ENCODE measurements around the gene CORO1A.
A peak's percentile ranks its signal among the peaks of the same experiment; 100 is the strongest.
"Not testable (repeated sequence)": the region's sequence is repeated elsewhere in the genome, so short reads cannot be mapped to it uniquely, and the experiment has no call there.

CORO1A gene

GRCh38 chr16:30183233-30184095 is at the start of gene CORO1A:
TSS of gene CORO1A (plus strand) at chr16:30183602. CDS start at chr16:30185210, 1,608 bp downstream.
- DNase-seq (ENCODE audit: low spot score), result peak; percentile 90

GRCh38 chr16:30136971-30137605 is 46.3 kb upstream of the CORO1A start:
- DNase-seq (ENCODE audit: low spot score), result no peak

- no peak for DNase-seq (ENCODE audit: low spot score)
These were observed 45.5 kb upstream of the CORO1A start for GRCh38 chr16:30137897-30138296.

- no peak for DNase-seq (ENCODE audit: low spot score)
These were observed 43.6 kb upstream of the CORO1A start for GRCh38 chr16:30139583-30140481.

- DNase-seq (ENCODE audit: low spot score), result no peak
These were observed 41.7 kb upstream of the CORO1A start for GRCh38 chr16:30141750-30142149.

GRCh38 chr16:30142672-30143346 is 40.6 kb upstream of the CORO1A start:
- no peak for DNase-seq (ENCODE audit: low spot score)

GRCh38 chr16:30143347-30143702 is 40.1 kb upstream of the CORO1A start:
- no peak for DNase-seq (ENCODE audit: low spot score)

- no peak for DNase-seq (ENCODE audit: low spot score)
These were observed 39.4 kb upstream of the CORO1A start for GRCh38 chr16:30144017-30144416.

- no peak for DNase-seq (ENCODE audit: low spot score)
These were observed 38.5 kb upstream of the CORO1A start for GRCh38 chr16:30144917-30145316.

GRCh38 chr16:30145657-30146056 is 37.7 kb upstream of the CORO1A start:
- DNase-seq (ENCODE audit: low spot score), result no peak

GRCh38 chr16:30147843-30148510 is 35.4 kb upstream of the CORO1A start:
- no peak for DNase-seq (ENCODE audit: low spot score)

GRCh38 chr16:30149250-30149930 is 34.0 kb upstream of the CORO1A start:
- DNase-seq (ENCODE audit: low spot score), result no peak

GRCh38 chr16:30151091-30151490 is 32.3 kb upstream of the CORO1A start:
- DNase-seq (ENCODE audit: low spot score), result no peak

- no peak for DNase-seq (ENCODE audit: low spot score)
These were observed 30.9 kb upstream of the CORO1A start for GRCh38 chr16:30152517-30152916.

- DNase-seq (ENCODE audit: low spot score), result no peak
These were observed 28.2 kb upstream of the CORO1A start for GRCh38 chr16:30155188-30155587.

GRCh38 chr16:30157214-30157613 is 26.2 kb upstream of the CORO1A start:
- DNase-seq (ENCODE audit: low spot score), result no peak

GRCh38 chr16:30163538-30163937 is 19.9 kb upstream of the CORO1A start:
- DNase-seq (ENCODE audit: low spot score), result no peak

- no peak for DNase-seq (ENCODE audit: low spot score)
These were observed 17.1 kb upstream of the CORO1A start for GRCh38 chr16:30166202-30166902.

GRCh38 chr16:30168746-30169145 is 14.7 kb upstream of the CORO1A start:
- DNase-seq (ENCODE audit: low spot score), result not testable (repeated sequence)

GRCh38 chr16:30169416-30169815 is 14.0 kb upstream of the CORO1A start:
- DNase-seq (ENCODE audit: low spot score), result not testable (repeated sequence)

Measured in ecto neural progenitor cell (in vitro differentiated cells).